Hematopoietic multipotent progenitor cell (in vitro differentiated cells): Measurements from ENCODE around the gene SLC37A4. TPM values are rescaled to one million over a fixed set of nuclear protein-coding genes. Genes with fewer than 3 reads are reported as not detected.
"Not testable (repeated sequence)": the region's sequence is repeated elsewhere in the genome, so short reads cannot be mapped to it uniquely, and the experiment has no call there.

Experiments used
- DNase-seq, 3 donors: peaks; one replicate each; pipeline ENCODE4 v3.0.0-alpha.2; 2011 to 2015; ENCODE audit warnings: low read depth in 2 of 3, low spot score in 2 of 3
- total RNA-seq: library from RNA; depleted of rRNA; stranded (reverse); fragments of >200 nt; gene quantifications from one replicate; pipeline ENCODE4 v1.2.3, GENCODE V29; 2012

Gene SLC37A4
- total RNA-seq, 1 donor, result 23.7 TPM

GRCh38 chr11:119042927-119043326 is 12.2 kb upstream of the SLC37A4 start:
- no peak for DNase-seq

- DNase-seq, result no peak
Measured at GRCh38 chr11:119041821-119042514, 11.3 kb upstream of the SLC37A4 start.

- DNase-seq, result not testable (repeated sequence)
Measured at GRCh38 chr11:119039471-119039870, 8.8 kb upstream of the SLC37A4 start.

GRCh38 chr11:119038884-119039283 is 8.2 kb upstream of the SLC37A4 start:
- no peak for DNase-seq

GRCh38 chr11:119034813-119035212 is 4.1 kb upstream of the SLC37A4 start:
- no peak for DNase-seq

- not testable (repeated sequence) for DNase-seq
Measured at GRCh38 chr11:119033421-119033820, 2.7 kb upstream of the SLC37A4 start.

- DNase-seq, result no peak
Measured at GRCh38 chr11:119031912-119032280, 1.2 kb upstream of the SLC37A4 start.

GRCh38 chr11:119030029-119030328 is 698 bp downstream of the SLC37A4 start:
- no peak for DNase-seq

GRCh38 chr11:119029340-119030028 is 1.2 kb downstream of the SLC37A4 start:
- DNase-seq, result no peak

GRCh38 chr11:119029069-119029339 is 1.7 kb downstream of the SLC37A4 start:
- no peak for DNase-seq

GRCh38 chr11:119028346-119029068 is 2.2 kb downstream of the SLC37A4 start:
- DNase-seq, result no peak

- DNase-seq, result no peak
Measured at GRCh38 chr11:119027561-119028345, 2.9 kb downstream of the SLC37A4 start.

- DNase-seq, result no peak
Measured at GRCh38 chr11:119026970-119027369, 3.7 kb downstream of the SLC37A4 start.

GRCh38 chr11:119025978-119026766 is 4.5 kb downstream of the SLC37A4 start:
- DNase-seq, result no peak

GRCh38 chr11:119025541-119025940 is 5.1 kb downstream of the SLC37A4 start:
- DNase-seq, result no peak

- DNase-seq, result no peak
Measured at GRCh38 chr11:119025099-119025473, 5.6 kb downstream of the SLC37A4 start.

GRCh38 chr11:119024430-119025098 is 6.1 kb downstream of the SLC37A4 start:
- DNase-seq, result no peak

- DNase-seq, result no peak
Measured at GRCh38 chr11:119023741-119024140, 6.9 kb downstream of the SLC37A4 start.

GRCh38 chr11:119021631-119022030 is 9.0 kb downstream of the SLC37A4 start:
- no peak for DNase-seq

- no peak for DNase-seq
Measured at GRCh38 chr11:119019996-119020395, 10.7 kb downstream of the SLC37A4 start.
